Parathyroid adenoma (tissue), 2 donors: ENCODE measurements around the gene SPOCD1.

Source experiments
- H2AFZ ChIP-seq: fragments of 300-600 bp; sonication (generic); one replicate; pipeline ENCODE4 v1.7.0; 2017; ENCODE audit warnings: antibody characterized with exemption, mild to moderate bottlenecking
- H3K27ac ChIP-seq: fragments of 300-600 bp; sonication (generic); one replicate; pipeline ENCODE4 v1.7.0; 2017
- H3K27me3 ChIP-seq: fragments of 300-600 bp; sonication (generic); one replicate; pipeline ENCODE4 v1.7.0; 2017; ENCODE audit warnings: low read length; ENCODE audit not compliant: control insufficient read depth, insufficient read depth
- H3K36me3 ChIP-seq: fragments of 300-600 bp; sonication (generic); one replicate; pipeline ENCODE4 v1.7.0; 2017; ENCODE audit warnings: low read length; ENCODE audit not compliant: control insufficient read depth, insufficient read depth
- H3K4me1 ChIP-seq: fragments of 300-600 bp; sonication (generic); one replicate; pipeline ENCODE4 v1.7.0; 2017; ENCODE audit warnings: control low read depth
- H3K4me2 ChIP-seq: fragments of 300-600 bp; sonication (generic); one replicate; pipeline ENCODE4 v1.7.0; 2017; ENCODE audit warnings: low read length
- H3K4me3 ChIP-seq: fragments of 300-600 bp; sonication (generic); one replicate; pipeline ENCODE4 v1.7.0; 2017; ENCODE audit warnings: low read depth, low read length
- H3K79me2 ChIP-seq: fragments of 300-600 bp; sonication (generic); one replicate; pipeline ENCODE4 v1.7.0; 2017; ENCODE audit warnings: control low read depth
- H3K9ac ChIP-seq: fragments of 300-600 bp; sonication (generic); one replicate; pipeline ENCODE4 v1.7.0; 2017; ENCODE audit warnings: mild to moderate bottlenecking
- H3K9me3 ChIP-seq: fragments of 300-600 bp; sonication (generic); one replicate; pipeline ENCODE4 v1.7.0; 2017; ENCODE audit warnings: low read length; ENCODE audit not compliant: control insufficient read depth
- TF ChIP-seq, protein P1 (sequence below): fragments of 300-600 bp; sonication (generic); IDR thresholded peaks from one replicate; pipeline ENCODE4 v1.7.0; 2017; ENCODE audit warnings: antibody characterized with exemption, mild to moderate bottlenecking
- donor health status: primary hyperparathyroidism.

The SPOCD1 gene

GRCh38 chr1:31781138-31781755 is 34.6 kb downstream of the SPOCD1 start:
- H3K4me1 ChIP-seq = peaks cover 4% of the 10 kb centered on the region
- no peaks in the 10 kb centered on the region for H3K9me3 ChIP-seq
- H3K27ac ChIP-seq = no peak overlapping the region
- H3K36me3 ChIP-seq = no peaks in the 10 kb centered on the region
- no peak overlapping the region for H3K4me3 ChIP-seq
- H3K4me2 ChIP-seq = no peak overlapping the region
- no peak overlapping the region for H3K9ac ChIP-seq
- TF ChIP-seq, protein P1, sequence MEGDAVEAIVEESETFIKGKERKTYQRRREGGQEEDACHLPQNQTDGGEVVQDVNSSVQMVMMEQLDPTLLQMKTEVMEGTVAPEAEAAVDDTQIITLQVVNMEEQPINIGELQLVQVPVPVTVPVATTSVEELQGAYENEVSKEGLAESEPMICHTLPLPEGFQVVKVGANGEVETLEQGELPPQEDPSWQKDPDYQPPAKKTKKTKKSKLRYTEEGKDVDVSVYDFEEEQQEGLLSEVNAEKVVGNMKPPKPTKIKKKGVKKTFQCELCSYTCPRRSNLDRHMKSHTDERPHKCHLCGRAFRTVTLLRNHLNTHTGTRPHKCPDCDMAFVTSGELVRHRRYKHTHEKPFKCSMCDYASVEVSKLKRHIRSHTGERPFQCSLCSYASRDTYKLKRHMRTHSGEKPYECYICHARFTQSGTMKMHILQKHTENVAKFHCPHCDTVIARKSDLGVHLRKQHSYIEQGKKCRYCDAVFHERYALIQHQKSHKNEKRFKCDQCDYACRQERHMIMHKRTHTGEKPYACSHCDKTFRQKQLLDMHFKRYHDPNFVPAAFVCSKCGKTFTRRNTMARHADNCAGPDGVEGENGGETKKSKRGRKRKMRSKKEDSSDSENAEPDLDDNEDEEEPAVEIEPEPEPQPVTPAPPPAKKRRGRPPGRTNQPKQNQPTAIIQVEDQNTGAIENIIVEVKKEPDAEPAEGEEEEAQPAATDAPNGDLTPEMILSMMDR = no peak
- no peak overlapping the region for H2AFZ ChIP-seq
- no peaks in the 10 kb centered on the region for H3K79me2 ChIP-seq
- no peaks in the 10 kb centered on the region for H3K27me3 ChIP-seq

DNA sequence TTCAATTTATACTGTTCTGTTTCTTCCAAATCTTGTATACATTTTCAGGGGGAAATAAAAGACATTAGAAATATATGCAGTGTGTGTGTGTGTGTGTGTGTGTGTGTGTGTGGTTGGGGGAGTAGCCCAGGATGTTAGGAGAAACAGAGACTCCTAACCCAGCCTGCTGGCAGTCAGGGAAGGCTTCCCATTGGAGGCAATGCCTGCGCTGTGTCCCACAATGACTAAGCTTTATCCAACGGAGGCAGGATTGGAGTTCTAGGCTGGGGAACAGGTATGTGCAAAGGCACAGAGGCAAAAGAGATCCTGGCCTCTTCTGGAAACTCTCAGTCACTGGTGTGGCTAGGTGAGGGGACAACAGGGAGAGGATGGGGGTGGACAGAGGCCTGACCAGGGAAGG is 35.2 kb downstream of the SPOCD1 start:
- Histone ChIP-seq H3K9ac (no peak overlapping the region), H3K4me2 (no peak overlapping the region), H2AFZ (no peak overlapping the region), H3K27me3 (no peaks in the 10 kb centered on the region), H3K4me1 (peaks cover 4% of the 10 kb centered on the region), H3K27ac (no peak overlapping the region), H3K4me3 (no peak overlapping the region), H3K36me3 (no peaks in the 10 kb centered on the region), H3K9me3 (no peaks in the 10 kb centered on the region), H3K79me2 (no peaks in the 10 kb centered on the region)
- TF ChIP-seq, protein P1 = no peak

DNA sequence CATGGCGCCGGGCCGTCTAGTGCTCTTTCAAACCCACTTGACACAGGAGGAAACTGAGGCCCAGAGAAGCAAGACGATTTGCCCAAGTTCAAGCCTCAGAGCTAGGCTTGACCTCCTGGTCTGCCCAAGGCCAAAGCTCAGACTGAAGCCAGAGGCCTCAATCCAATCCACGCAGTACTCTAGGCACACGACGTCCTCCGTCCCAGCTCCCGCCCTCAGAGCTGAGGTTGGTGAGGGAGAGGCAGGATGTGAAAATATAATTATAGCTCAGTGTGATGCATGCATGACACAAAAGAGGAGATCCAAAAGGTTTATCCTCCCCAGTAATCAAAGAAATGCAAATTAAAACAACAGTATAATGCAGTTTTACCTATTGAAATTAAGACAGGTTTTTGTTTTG is 36.1 kb downstream of the SPOCD1 start:
- H3K9me3 ChIP-seq = no peaks in the 10 kb centered on the region
- peaks cover 4% of the 10 kb centered on the region for H3K4me1 ChIP-seq
- no peaks in the 10 kb centered on the region for H3K36me3 ChIP-seq
- H3K9ac ChIP-seq = no peak overlapping the region
- no peak overlapping the region for H3K4me3 ChIP-seq
- TF ChIP-seq, protein P1 = no peak
- H3K4me2 ChIP-seq = no peak overlapping the region
- no peak overlapping the region for H2AFZ ChIP-seq
- H3K27ac ChIP-seq = no peak overlapping the region
- H3K79me2 ChIP-seq = no peaks in the 10 kb centered on the region
- H3K27me3 ChIP-seq = no peaks in the 10 kb centered on the region

DNA sequence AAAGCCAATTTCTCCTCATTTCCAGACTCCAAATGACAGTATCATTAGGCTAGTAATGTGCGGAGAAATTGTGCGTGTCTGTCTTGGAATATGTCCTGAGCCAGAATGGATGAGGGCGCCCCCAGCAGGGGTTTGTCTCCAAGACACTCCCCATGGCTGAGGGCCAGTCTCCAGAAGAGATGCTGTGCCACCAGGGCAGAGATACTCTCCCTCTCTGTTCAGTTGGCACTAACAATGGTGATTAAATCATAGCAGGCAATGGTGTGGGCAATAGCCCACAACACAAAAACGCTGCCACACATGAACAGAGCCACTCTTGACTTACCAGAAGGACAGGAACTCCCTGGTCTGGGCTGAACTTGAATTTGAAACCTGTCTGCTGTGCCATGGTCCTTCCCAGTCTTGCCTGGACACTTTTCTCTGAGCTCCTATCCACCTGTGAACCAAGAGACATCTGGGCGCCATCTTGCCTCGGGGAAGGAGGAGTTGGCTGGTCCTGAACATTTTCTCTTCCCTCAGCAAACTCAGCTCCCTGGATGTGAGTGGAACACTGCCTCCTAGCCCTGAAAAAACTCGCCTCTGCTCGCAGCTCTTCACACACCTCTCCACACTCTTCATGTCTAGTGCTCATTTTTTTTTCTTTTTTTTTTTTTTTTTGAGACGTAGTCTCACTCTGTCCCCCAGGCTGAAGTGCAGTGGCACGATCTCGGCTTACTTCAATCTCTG is 36.9 kb downstream of the SPOCD1 start:
- Histone ChIP-seq H3K79me2 (no peaks in the 10 kb centered on the region), H3K27ac (no peak overlapping the region), H3K9me3 (no peaks in the 10 kb centered on the region), H3K4me3 (no peak overlapping the region), H3K4me2 (no peak overlapping the region), H2AFZ (no peak overlapping the region), H3K36me3 (no peaks in the 10 kb centered on the region), H3K9ac (no peak overlapping the region), H3K4me1 (peaks cover 4% of the 10 kb centered on the region), H3K27me3 (no peaks in the 10 kb centered on the region)
- TF ChIP-seq, protein P1 = no peak

DNA sequence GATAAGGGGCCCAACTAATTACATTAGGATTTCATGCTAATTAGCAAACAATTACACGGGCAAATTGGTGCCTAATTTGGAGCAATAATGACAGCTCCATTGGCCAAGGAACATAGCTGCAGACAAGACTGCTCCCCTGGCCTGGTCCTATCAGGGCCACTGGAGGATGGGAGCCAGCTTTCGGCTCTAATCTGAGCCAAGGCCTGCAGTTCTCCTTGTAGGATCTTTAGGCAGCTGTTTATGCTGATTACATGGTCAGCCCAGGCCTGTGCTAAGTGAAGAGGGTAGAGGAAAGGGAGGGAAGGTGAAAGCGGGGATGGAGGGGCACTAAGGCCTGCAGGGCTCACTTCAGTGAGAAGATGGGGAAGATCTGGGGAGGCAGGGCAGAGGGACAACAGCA is 39.3 kb downstream of the SPOCD1 start:
- TF ChIP-seq, protein P1 = no peak
- peaks cover 9% of the 10 kb centered on the region for H3K27me3 ChIP-seq

More for the DNA sequence above, 39.3 kb downstream of the SPOCD1 start:
- Histone ChIP-seq H3K4me2 (no peak overlapping the region), H3K9ac (no peak overlapping the region), H3K36me3 (no peaks in the 10 kb centered on the region), H3K4me3 (no peak overlapping the region), H2AFZ (no peak overlapping the region), H3K4me1 (no peaks in the 10 kb centered on the region), H3K27ac (no peak overlapping the region), H3K9me3 (no peaks in the 10 kb centered on the region), H3K79me2 (no peaks in the 10 kb centered on the region)
